ENCODE data around the gene ITPR2.

DNA sequence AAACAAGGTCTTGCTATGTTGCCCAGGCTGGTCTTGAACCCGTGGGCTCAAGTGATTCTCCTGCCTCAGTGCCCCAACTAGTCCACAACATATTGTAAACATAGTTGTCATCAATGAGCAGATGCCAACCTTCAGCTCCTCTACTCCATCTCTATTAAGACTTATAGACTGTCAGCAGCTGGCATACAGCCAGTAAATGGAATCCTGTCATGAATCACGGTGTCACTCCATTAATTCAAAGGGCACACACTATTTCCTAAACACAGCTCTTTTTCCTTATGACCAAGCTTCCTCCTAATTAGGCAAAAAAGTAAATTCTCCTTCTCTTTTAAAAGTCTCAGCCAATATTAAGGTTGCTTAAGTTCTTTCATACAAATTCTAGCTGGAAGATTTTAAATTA, 111.2 kb downstream of the ITPR2 start:
- TF ChIP-seq, protein P1, sequence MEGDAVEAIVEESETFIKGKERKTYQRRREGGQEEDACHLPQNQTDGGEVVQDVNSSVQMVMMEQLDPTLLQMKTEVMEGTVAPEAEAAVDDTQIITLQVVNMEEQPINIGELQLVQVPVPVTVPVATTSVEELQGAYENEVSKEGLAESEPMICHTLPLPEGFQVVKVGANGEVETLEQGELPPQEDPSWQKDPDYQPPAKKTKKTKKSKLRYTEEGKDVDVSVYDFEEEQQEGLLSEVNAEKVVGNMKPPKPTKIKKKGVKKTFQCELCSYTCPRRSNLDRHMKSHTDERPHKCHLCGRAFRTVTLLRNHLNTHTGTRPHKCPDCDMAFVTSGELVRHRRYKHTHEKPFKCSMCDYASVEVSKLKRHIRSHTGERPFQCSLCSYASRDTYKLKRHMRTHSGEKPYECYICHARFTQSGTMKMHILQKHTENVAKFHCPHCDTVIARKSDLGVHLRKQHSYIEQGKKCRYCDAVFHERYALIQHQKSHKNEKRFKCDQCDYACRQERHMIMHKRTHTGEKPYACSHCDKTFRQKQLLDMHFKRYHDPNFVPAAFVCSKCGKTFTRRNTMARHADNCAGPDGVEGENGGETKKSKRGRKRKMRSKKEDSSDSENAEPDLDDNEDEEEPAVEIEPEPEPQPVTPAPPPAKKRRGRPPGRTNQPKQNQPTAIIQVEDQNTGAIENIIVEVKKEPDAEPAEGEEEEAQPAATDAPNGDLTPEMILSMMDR (IDR thresholded peaks at IDR 0.05; ENCODE audit: low read length): no peak
- TF ChIP-seq EZH2phosphoT487 (IDR thresholded peaks at IDR 0.05; ENCODE audit: low read length) (no peak), EZH2 (optimal IDR thresholded peaks at IDR 0.05; ENCODE audit: low read depth, low read length) (no peak)

All from MM.1S (cell line).